Measurements from ENCODE around the gene LGALS8. TPM values are rescaled to one million over a fixed set of nuclear protein-coding genes. Genes with fewer than 3 reads are reported as not detected.

LGALS8 gene
- total RNA-seq, 3 donors from 2014 or later: 55.3 to 74.3 (median 56.4) TPM

GRCh38 chr1:236507022-236507700, 16.6 kb upstream of the LGALS8 start:
- Histone ChIP-seq H3K4me3 (no peak overlapping the region), H3K9me3 (no peaks in the 10 kb centered on the region), H3K4me1 (ENCODE audit: low read depth) (peaks cover 15% of the 10 kb centered on the region), H3K36me3 (ENCODE audit: low read depth) (no peaks in the 10 kb centered on the region)
- no peak for DNase-seq
- intact Hi-C loops (cut with DNase I, micrococcal nuclease): no loop called here
- no peak for ATAC-seq
- no peak for TF ChIP-seq CTCF (IDR thresholded peaks at IDR 0.05)

- intact Hi-C loops (cut with DNase I, micrococcal nuclease): no loop called here
- no peak for TF ChIP-seq CTCF (IDR thresholded peaks at IDR 0.05)
- peaks cover 11% of the 10 kb centered on the region for H3K4me1 ChIP-seq (ENCODE audit: low read depth)
- H3K9me3 ChIP-seq: no peaks in the 10 kb centered on the region
- DNase-seq: no peak
- H3K4me3 ChIP-seq: no peak overlapping the region
- ATAC-seq: no peak
- H3K36me3 ChIP-seq (ENCODE audit: low read depth): no peaks in the 10 kb centered on the region
Measured at GRCh38 chr1:236508593-236509027, 15.2 kb upstream of the LGALS8 start.

GRCh38 chr1:236509203-236509602, 14.6 kb upstream of the LGALS8 start:
- TF ChIP-seq CTCF (IDR thresholded peaks at IDR 0.05): no peak
- peaks cover 11% of the 10 kb centered on the region for H3K4me1 ChIP-seq (ENCODE audit: low read depth)
- DNase-seq (no peak), ATAC-seq (no peak)
- intact Hi-C loops (cut with DNase I, micrococcal nuclease): no loop called here
- no peaks in the 10 kb centered on the region for H3K9me3 ChIP-seq
- H3K36me3 ChIP-seq (ENCODE audit: low read depth): no peaks in the 10 kb centered on the region
- H3K4me3 ChIP-seq: no peak overlapping the region

- ATAC-seq (peak; percentile 96), DNase-seq (peak in 2 of 3 donors; percentile 36 to 64)
- no peak overlapping the region for H3K4me3 ChIP-seq
- intact Hi-C loops (cut with DNase I, micrococcal nuclease): no loop called here
- H3K9me3 ChIP-seq: no peaks in the 10 kb centered on the region
- H3K4me1 ChIP-seq (ENCODE audit: low read depth): peaks cover 13% of the 10 kb centered on the region
- no peak for TF ChIP-seq CTCF (IDR thresholded peaks at IDR 0.05)
- no peaks in the 10 kb centered on the region for H3K36me3 ChIP-seq (ENCODE audit: low read depth)
Measured at GRCh38 chr1:236509647-236510401, 14.0 kb upstream of the LGALS8 start.

GRCh38 chr1:236511735-236512418, 11.9 kb upstream of the LGALS8 start:
- no peak for ATAC-seq
- no peaks in the 10 kb centered on the region for H3K36me3 ChIP-seq (ENCODE audit: low read depth)
- intact Hi-C loops (cut with DNase I, micrococcal nuclease): no loop called here
- H3K9me3 ChIP-seq: no peaks in the 10 kb centered on the region
- no peak for TF ChIP-seq CTCF (IDR thresholded peaks at IDR 0.05)
- peaks cover 25% of the 10 kb centered on the region for H3K4me1 ChIP-seq (ENCODE audit: low read depth)
- DNase-seq: no peak
- H3K4me3 ChIP-seq: no peak overlapping the region

Measured in mucosa of descending colon (tissue), 3 donors.